ENCODE results near the gene TRIM65. TPM values are rescaled to one million over a fixed set of nuclear protein-coding genes. Genes with fewer than 3 reads are reported as not detected.
"Not testable (repeated sequence)": the region's sequence is repeated elsewhere in the genome, so short reads cannot be mapped to it uniquely, and the experiment has no call there.

TRIM65 gene
- polyA plus RNA-seq, 1 experiment: 6.5 TPM

- H3K9me3 ChIP-seq (ENCODE audit: control insufficient read depth, insufficient read depth, low read length): no peaks in the 10 kb centered on the region; the same call in 1 of the 2 replicates
- H3K27me3 ChIP-seq (ENCODE audit: control insufficient read depth, insufficient read depth, low read length): no peaks in the 10 kb centered on the region
- H3K27ac ChIP-seq (ENCODE audit: low read depth, low read length): no peak overlapping the region
- CTCF ChIA-PET: interaction anchor here (0.8 to 1.7 kb wide), 7 partner anchors 8 to 41 kb away, joined by 3 to 5 read pairs (median 3); no protein-coding TSS in a partner anchor
- DNase-seq (ENCODE audit: low read depth, low spot score): no peak
- no peak for TF ChIP-seq CTCF (IDR thresholded peaks at IDR 0.05; ENCODE audit: low read depth, low read length)
- H3K4me3 ChIP-seq (ENCODE audit: low read depth, low read length): no peak overlapping the region
- POLR2A ChIA-PET: interaction anchor here (1.4 kb wide), 1 partner anchor 82 kb away, joined by 4 read pairs; a partner anchor contains a TSS
Measured at GRCh38 chr17:75861927-75862317, 34.8 kb downstream of the TRIM65 start.

GRCh38 chr17:75859358-75859757, 37.4 kb downstream of the TRIM65 start:
- ChIA-PET POLR2A (interaction anchor here (0.5 kb wide), 1 partner anchor 27 kb away, joined by 12 read pairs; no protein-coding TSS in a partner anchor), CTCF (interaction anchor here (1.2 kb wide), 1 partner anchor 76 kb away, joined by 4 read pairs; no protein-coding TSS in a partner anchor)
- H3K9me3 ChIP-seq (ENCODE audit: control insufficient read depth, insufficient read depth, low read length); DNase-seq (ENCODE audit: low read depth, low spot score); H3K27me3 ChIP-seq (ENCODE audit: control insufficient read depth, insufficient read depth, low read length); H3K27ac ChIP-seq (ENCODE audit: low read depth, low read length); H3K4me3 ChIP-seq (ENCODE audit: low read depth, low read length): not testable (repeated sequence)

- 0 out of 2 replicates have a peak, but pooled peaks have one; percentile 11 for TF ChIP-seq CTCF (IDR thresholded peaks at IDR 0.05; ENCODE audit: low read depth, low read length)
- Histone ChIP-seq H3K27me3 (ENCODE audit: control insufficient read depth, insufficient read depth, low read length) (no peaks in the 10 kb centered on the region), H3K4me3 (ENCODE audit: low read depth, low read length) (peak overlapping the region; percentile 94), H3K27ac (ENCODE audit: low read depth, low read length) (peak overlapping the region; percentile 90), H3K9me3 (ENCODE audit: control insufficient read depth, insufficient read depth, low read length) (no peaks in the 10 kb centered on the region; the same call in 1 of the 2 replicates)
- ChIA-PET CTCF (interaction anchor here (1.0 to 3.5 kb wide), 4 partner anchors 10 to 106 kb away, joined by 3 to 18 read pairs (median 4); no protein-coding TSS in a partner anchor), POLR2A (interaction anchor here (0.7 to 2.1 kb wide), 8 partner anchors 8 to 76 kb away, joined by 3 to 21 read pairs (median 8); partner anchors contain the start of genes MRPL38, TRIM47 and TRIM65)
- DNase-seq (ENCODE audit: low read depth, low spot score): no peak
Measured at GRCh38 chr17:75856062-75856756, 40.5 kb downstream of the TRIM65 start.

- ChIA-PET POLR2A (interaction anchor here (0.5 to 2.1 kb wide), 18 partner anchors 9 to 285 kb away, joined by 3 to 21 read pairs (median 4); partner anchors contain the start of genes FBF1, MRPL38, TRIM47 and TRIM65), CTCF (interaction anchor here (0.6 to 3.5 kb wide), 15 partner anchors 10 to 106 kb away, joined by 3 to 18 read pairs (median 4); no protein-coding TSS in a partner anchor)
- no peaks in the 10 kb centered on the region for H3K9me3 ChIP-seq (ENCODE audit: control insufficient read depth, insufficient read depth, low read length)
- no peaks in the 10 kb centered on the region for H3K27me3 ChIP-seq (ENCODE audit: control insufficient read depth, insufficient read depth, low read length)
- peak within 1 kb of the TSS; percentile 94 for H3K4me3 ChIP-seq (ENCODE audit: low read depth, low read length)
- peak; percentile 22; the same call in 1 of the 2 replicates for TF ChIP-seq CTCF (IDR thresholded peaks at IDR 0.05; ENCODE audit: low read depth, low read length)
- peak within 1 kb of the TSS; percentile 90 for H3K27ac ChIP-seq (ENCODE audit: low read depth, low read length)
- peak; percentile 99 for DNase-seq (ENCODE audit: low read depth, low spot score)
Measured at GRCh38 chr17:75855310-75856061, 41.3 kb downstream of the TRIM65 start, which contains the start of gene WBP2. TSS of gene WBP2 (minus strand) at chr17:75855335. CDS start at chr17:75855297, 38 bp downstream.

- CTCF ChIA-PET: interaction anchor here (0.6 to 3.5 kb wide), 12 partner anchors 9 to 105 kb away, joined by 3 to 18 read pairs (median 4); no protein-coding TSS in a partner anchor
Measured at GRCh38 chr17:75854881-75855309, 41.9 kb downstream of the TRIM65 start.

More at GRCh38 chr17:75854881-75855309, 41.9 kb downstream of the TRIM65 start:
- Histone ChIP-seq H3K27me3 (ENCODE audit: control insufficient read depth, insufficient read depth, low read length) (no peaks in the 10 kb centered on the region), H3K9me3 (ENCODE audit: control insufficient read depth, insufficient read depth, low read length) (no peaks in the 10 kb centered on the region), H3K27ac (ENCODE audit: low read depth, low read length) (peak overlapping the region; percentile 47), H3K4me3 (ENCODE audit: low read depth, low read length) (peak overlapping the region; percentile 94)
- DNase-seq (ENCODE audit: low read depth, low spot score): no peak
- POLR2A ChIA-PET: interaction anchor here (0.6 to 2.1 kb wide), 18 partner anchors 8 to 285 kb away, joined by 3 to 21 read pairs (median 4); partner anchors contain the start of genes FBF1, MRPL38, TRIM47 and TRIM65
- TF ChIP-seq CTCF (IDR thresholded peaks at IDR 0.05; ENCODE audit: low read depth, low read length): no peak

Measured in AG04450 (cell line).